ELR (cell line): ENCODE data around the gene MYH14.

Experiments
- DNase-seq: peaks from one replicate; pipeline ENCODE4 v3.0.0-alpha.2; 2015; ENCODE audit warnings: low read depth

Gene MYH14

GRCh38 chr19:50195224-50195623 is 8.2 kb upstream of the MYH14 start:
- DNase-seq = no peak

GRCh38 chr19:50196322-50196932 is 7.0 kb upstream of the MYH14 start:
- no peak for DNase-seq

- DNase-seq = no peak
Observed at GRCh38 chr19:50197348-50197747, 6.1 kb upstream of the MYH14 start.

- no peak for DNase-seq
Observed at GRCh38 chr19:50198431-50199258, 4.8 kb upstream of the MYH14 start.

GRCh38 chr19:50199259-50199555 is 4.2 kb upstream of the MYH14 start:
- DNase-seq = no peak

- no peak for DNase-seq
Observed at GRCh38 chr19:50202386-50202785, 1.0 kb upstream of the MYH14 start.

GRCh38 chr19:50202962-50203280 is 501 bp upstream of the MYH14 start:
- no peak for DNase-seq

- DNase-seq = no peak
Observed at GRCh38 chr19:50204081-50204428, 633 bp downstream of the MYH14 start.

- DNase-seq = no peak
Observed at GRCh38 chr19:50204811-50205675, 1.6 kb downstream of the MYH14 start.

GRCh38 chr19:50205681-50206138 is 2.3 kb downstream of the MYH14 start:
- no peak for DNase-seq

GRCh38 chr19:50206191-50206590 is 2.8 kb downstream of the MYH14 start:
- DNase-seq = no peak

- no peak for DNase-seq
Observed at GRCh38 chr19:50207730-50208129, 4.3 kb downstream of the MYH14 start.

- DNase-seq = no peak
Observed at GRCh38 chr19:50209131-50209530, 5.7 kb downstream of the MYH14 start.

GRCh38 chr19:50210425-50210824 is 7.0 kb downstream of the MYH14 start:
- DNase-seq = no peak

GRCh38 chr19:50213925-50214324 is 10.5 kb downstream of the MYH14 start:
- no peak for DNase-seq

- no peak for DNase-seq
Observed at GRCh38 chr19:50214699-50215543, 11.5 kb downstream of the MYH14 start.

GRCh38 chr19:50215820-50216219 is 12.4 kb downstream of the MYH14 start:
- no peak for DNase-seq

GRCh38 chr19:50221087-50221486 is 17.7 kb downstream of the MYH14 start:
- no peak for DNase-seq

- DNase-seq = no peak
Observed at GRCh38 chr19:50222691-50223438, 19.4 kb downstream of the MYH14 start.

GRCh38 chr19:50223439-50223716 is 20.0 kb downstream of the MYH14 start:
- DNase-seq = no peak

- DNase-seq = no peak
Observed at GRCh38 chr19:50224986-50225747, 21.7 kb downstream of the MYH14 start.
